Mesenchymal stem cell (in vitro differentiated cells and primary cell): ENCODE results near the gene HMGXB4.

Experiments
- DNase-seq: peaks from one replicate; pipeline ENCODE4 v3.0.0-alpha.2; 2013
- H2AFZ ChIP-seq: one replicate; pipeline ENCODE4 v1.6.1; 2013; ENCODE audit warnings: low read depth, mild to moderate bottlenecking, control low read depth, inconsistent platforms, low read length, moderate library complexity
- H2AK5ac ChIP-seq: 2 replicates; pipeline ENCODE4 v1.6.1; 2013; ENCODE audit warnings: low read length, moderate library complexity, mild to moderate bottlenecking, inconsistent platforms; ENCODE audit not compliant: severe bottlenecking
- H2BK120ac ChIP-seq: one replicate; pipeline ENCODE4 v1.6.1; 2013; ENCODE audit warnings: low read depth, mild to moderate bottlenecking, inconsistent platforms, low read length, moderate library complexity
- H2BK12ac ChIP-seq, 2 experiments: one replicate each; pipeline ENCODE4 v1.6.1; 2013; ENCODE audit warnings: inconsistent platforms in 2 of 2, low read length in 2 of 2, mild to moderate bottlenecking in 2 of 2, moderate library complexity in 2 of 2, control low read depth in 1 of 2
- H2BK15ac ChIP-seq: one replicate; pipeline ENCODE4 v1.6.1; 2013; ENCODE audit warnings: mild to moderate bottlenecking, low read depth, inconsistent platforms; ENCODE audit not compliant: poor library complexity, severe bottlenecking
- H2BK5ac ChIP-seq: 2 replicates; pipeline ENCODE4 v1.6.1; 2013; ENCODE audit warnings: low read depth, mild to moderate bottlenecking, low read length, control low read depth, inconsistent platforms; ENCODE audit not compliant: poor library complexity, severe bottlenecking
- H3K14ac ChIP-seq, 2 experiments: one replicate each; pipeline ENCODE4 v1.6.1; 2013; ENCODE audit warnings: inconsistent platforms in 2 of 2, low read length in 2 of 2, control low read depth in 1 of 2, mild to moderate bottlenecking in 1 of 2, moderate library complexity in 1 of 2
- H3K18ac ChIP-seq, 2 experiments: one replicate each; pipeline ENCODE4 v1.6.1; 2013; ENCODE audit warnings: inconsistent platforms in 2 of 2, low read length in 2 of 2, control low read depth in 1 of 2, low read depth in 1 of 2, mild to moderate bottlenecking in 1 of 2
- H3K23ac ChIP-seq, 2 experiments: one replicate each; pipeline ENCODE4 v1.6.1; 2013; ENCODE audit warnings: inconsistent platforms in 2 of 2, low read length in 2 of 2, mild to moderate bottlenecking in 2 of 2, moderate library complexity in 2 of 2, control low read depth in 1 of 2
- H3K27ac ChIP-seq: 2 replicates; pipeline ENCODE4 v1.5.1; 2013; ENCODE audit warnings: mild to moderate bottlenecking, moderate library complexity, low read length, control low read depth, inconsistent platforms; ENCODE audit not compliant: poor library complexity, severe bottlenecking
- H3K27me3 ChIP-seq, 2 experiments: 2 replicates each; pipeline versions ENCODE4 v1.6.1 to v1.7.0; 2013; ENCODE audit warnings: low read length in 2 of 2, mild to moderate bottlenecking in 2 of 2, moderate library complexity in 2 of 2, control low read depth in 1 of 2, inconsistent platforms in 1 of 2; ENCODE audit not compliant: control insufficient read depth in 1 of 2, insufficient read depth in 1 of 2
- H3K36me3 ChIP-seq, 2 experiments: 2 replicates each; pipeline versions ENCODE4 v1.6.1 to v1.7.0; 2013; ENCODE audit warnings: low read length in 2 of 2, control low read depth in 1 of 2, inconsistent platforms in 1 of 2, low read depth in 1 of 2, mild to moderate bottlenecking in 1 of 2; ENCODE audit not compliant: insufficient read depth in 2 of 2, control insufficient read depth in 1 of 2
- H3K4ac ChIP-seq, 2 experiments: one replicate each; pipeline ENCODE4 v1.6.1; 2013; ENCODE audit warnings: inconsistent platforms in 2 of 2, low read length in 2 of 2, mild to moderate bottlenecking in 2 of 2, moderate library complexity in 2 of 2, control low read depth in 1 of 2, low read depth in 1 of 2
- H3K4me1 ChIP-seq: 2 replicates; pipeline ENCODE4 v1.6.1; 2013; ENCODE audit warnings: low read depth, low read length, control low read depth; ENCODE audit not compliant: control insufficient read depth, insufficient read depth
- H3K4me2 ChIP-seq: 2 replicates; pipeline ENCODE4 v1.6.1; 2013; ENCODE audit warnings: low read length, mild to moderate bottlenecking, inconsistent platforms; ENCODE audit not compliant: poor library complexity, severe bottlenecking
- H3K4me3 ChIP-seq, 2 experiments: 2 replicates each; pipeline versions ENCODE4 v1.5.1 to v1.7.0; 2013; ENCODE audit warnings: low read length in 2 of 2, mild to moderate bottlenecking in 2 of 2, control low read depth in 1 of 2, low read depth in 1 of 2; ENCODE audit not compliant: insufficient read depth in 1 of 2
- H3K79me1 ChIP-seq: replicated peaks from 2 replicates; pipeline ENCODE4 v1.6.1; 2013; ENCODE audit warnings: mild to moderate bottlenecking, control low read depth, low read length, inconsistent platforms; ENCODE audit not compliant: poor library complexity, severe bottlenecking
- H3K9ac ChIP-seq: 2 replicates; pipeline ENCODE4 v1.7.0; 2013; ENCODE audit warnings: mild to moderate bottlenecking, low read length, moderate library complexity
- H3K9me3 ChIP-seq: 2 replicates; pipeline ENCODE4 v1.7.0; 2013; ENCODE audit warnings: mild to moderate bottlenecking, low read length; ENCODE audit not compliant: control insufficient read depth
- H4K8ac ChIP-seq: one replicate; pipeline ENCODE4 v1.6.1; 2013; ENCODE audit warnings: inconsistent platforms, mild to moderate bottlenecking, low read length, moderate library complexity
- H4K91ac ChIP-seq: one replicate; pipeline ENCODE4 v1.6.1; 2013; ENCODE audit warnings: mild to moderate bottlenecking, low read length, inconsistent platforms
- WGBS: methylation state at CpG from one replicate; pipeline ENCODE4 v1.1.7; 2013; ENCODE audit warnings: mixed read lengths; 5-methylcytosine and 5-hydroxymethylcytosine counted together

HMGXB4 gene

GRCh38 chr22:35218079-35218478 lies 39.2 kb upstream of the HMGXB4 start:
- Histone ChIP-seq H3K14ac (no peak overlapping the region), H2BK120ac (no peak overlapping the region), H3K9ac (no peak overlapping the region), H3K9me3 (no peaks in the 10 kb centered on the region), H3K79me1 (no peaks in the 10 kb centered on the region), H2AFZ (no peak overlapping the region), H4K91ac (no peak overlapping the region), H3K4ac (no peak overlapping the region), H3K27ac (no peak overlapping the region), H3K36me3 (no peaks in the 10 kb centered on the region), H3K23ac (no peak overlapping the region), H3K4me1 (no peaks in the 10 kb centered on the region), H3K4me3 (no peak overlapping the region), H3K4me2 (no peak overlapping the region), H3K18ac (no peak overlapping the region), H4K8ac (no peak overlapping the region), H3K27me3 (peaks cover 0 to under 1% of the 10 kb centered on the region in 2 experiments), H2BK5ac (no peak overlapping the region), H2BK12ac (no peak overlapping the region), H2BK15ac (no peak overlapping the region), H2AK5ac (no peak overlapping the region)
- no peak for DNase-seq

- no peak overlapping the region for H3K9ac ChIP-seq
- peaks cover 0 to 5% of the 10 kb centered on the region in 2 experiments for H3K27me3 ChIP-seq
- H2AK5ac ChIP-seq = no peak overlapping the region
- H3K4me2 ChIP-seq = no peak overlapping the region
- no peak overlapping the region for H4K8ac ChIP-seq
- no peak overlapping the region for H2BK5ac ChIP-seq
- no peak overlapping the region for H2AFZ ChIP-seq
- no peaks in the 10 kb centered on the region for H3K4me1 ChIP-seq
- H3K14ac ChIP-seq = no peak overlapping the region
- peak; percentile 66 for DNase-seq
- H3K4me3 ChIP-seq = no peak overlapping the region
- no peak overlapping the region for H2BK120ac ChIP-seq
- no peak overlapping the region for H3K4ac ChIP-seq
- H3K79me1 ChIP-seq = no peaks in the 10 kb centered on the region
- no peak overlapping the region for H3K27ac ChIP-seq
- no peak overlapping the region for H2BK15ac ChIP-seq
- no peak overlapping the region for H3K18ac ChIP-seq
- no peaks in the 10 kb centered on the region for H3K9me3 ChIP-seq
- 68% methylated on average over 3 of the region's 3 CpGs for WGBS
- H3K36me3 ChIP-seq = no peaks in the 10 kb centered on the region
- H3K23ac ChIP-seq = no peak overlapping the region
- no peak overlapping the region for H2BK12ac ChIP-seq
- no peak overlapping the region for H4K91ac ChIP-seq
These were observed 38.3 kb upstream of the HMGXB4 start for GRCh38 chr22:35219012-35219411.

- Histone ChIP-seq H2BK5ac (no peak overlapping the region), H2BK120ac (no peak overlapping the region), H3K4me3 (no peak overlapping the region), H4K91ac (no peak overlapping the region), H3K4me1 (no peaks in the 10 kb centered on the region), H2AFZ (no peak overlapping the region), H3K9ac (no peak overlapping the region), H2AK5ac (no peak overlapping the region), H3K4ac (no peak overlapping the region), H3K79me1 (no peaks in the 10 kb centered on the region), H3K4me2 (no peak overlapping the region), H3K18ac (no peak overlapping the region), H3K27me3 (peaks cover 7 to 13% of the 10 kb centered on the region in 2 experiments), H2BK12ac (no peak overlapping the region), H3K36me3 (no peaks in the 10 kb centered on the region), H4K8ac (no peak overlapping the region), H3K9me3 (no peaks in the 10 kb centered on the region), H2BK15ac (no peak overlapping the region), H3K14ac (no peak overlapping the region), H3K27ac (no peak overlapping the region), H3K23ac (no peak overlapping the region)
- no peak for DNase-seq
- 75% methylated on average over 2 of the region's 2 CpGs for WGBS
These were observed 37.1 kb upstream of the HMGXB4 start for GRCh38 chr22:35220221-35220620.

GRCh38 chr22:35225010-35225409 lies 32.3 kb upstream of the HMGXB4 start:
- Histone ChIP-seq H2BK12ac (no peak overlapping the region), H2BK5ac (no peak overlapping the region), H3K23ac (no peak overlapping the region), H3K9ac (no peak overlapping the region), H4K8ac (no peak overlapping the region), H3K4ac (no peak overlapping the region), H3K36me3 (no peaks in the 10 kb centered on the region), H3K9me3 (no peaks in the 10 kb centered on the region), H3K79me1 (no peaks in the 10 kb centered on the region), H3K27ac (no peak overlapping the region), H2AFZ (no peak overlapping the region), H3K18ac (no peak overlapping the region), H2BK15ac (no peak overlapping the region), H3K27me3 (peaks cover 35 to 55% of the 10 kb centered on the region in 2 experiments), H3K4me2 (no peak overlapping the region), H3K14ac (no peak overlapping the region), H3K4me1 (no peaks in the 10 kb centered on the region), H3K4me3 (no peak overlapping the region), H2BK120ac (no peak overlapping the region), H2AK5ac (no peak overlapping the region), H4K91ac (no peak overlapping the region)
- WGBS = 95% methylated on average over 2 of the region's 4 CpGs
- DNase-seq = no peak
